Measurements from ENCODE around the gene YES1. TPM values are rescaled to one million over a fixed set of nuclear protein-coding genes. Genes with fewer than 3 reads are reported as not detected.

YES1 gene
- total RNA-seq, 4 donors from 2014 or later, result 49.4 to 128 (median 96.0) TPM

GRCh38 chr18:808086-808485, 4.0 kb downstream of the YES1 start:
- H3K9me3 ChIP-seq, result no peaks in the 10 kb centered on the region
- no peaks in the 10 kb centered on the region for H3K27me3 ChIP-seq
- H3K4me3 ChIP-seq, result no peak overlapping the region
- 13 to 49% methylated on average over 1 to 5 of the region's 5 CpGs for WGBS, 2 donors (ENCODE audit: low coverage in 1 of 2)
- H3K36me3 ChIP-seq, result no peaks in the 10 kb centered on the region
- TF ChIP-seq POLR2AphosphoS5 (IDR thresholded peaks at IDR 0.05), result no peak
- TF ChIP-seq, protein P1, sequence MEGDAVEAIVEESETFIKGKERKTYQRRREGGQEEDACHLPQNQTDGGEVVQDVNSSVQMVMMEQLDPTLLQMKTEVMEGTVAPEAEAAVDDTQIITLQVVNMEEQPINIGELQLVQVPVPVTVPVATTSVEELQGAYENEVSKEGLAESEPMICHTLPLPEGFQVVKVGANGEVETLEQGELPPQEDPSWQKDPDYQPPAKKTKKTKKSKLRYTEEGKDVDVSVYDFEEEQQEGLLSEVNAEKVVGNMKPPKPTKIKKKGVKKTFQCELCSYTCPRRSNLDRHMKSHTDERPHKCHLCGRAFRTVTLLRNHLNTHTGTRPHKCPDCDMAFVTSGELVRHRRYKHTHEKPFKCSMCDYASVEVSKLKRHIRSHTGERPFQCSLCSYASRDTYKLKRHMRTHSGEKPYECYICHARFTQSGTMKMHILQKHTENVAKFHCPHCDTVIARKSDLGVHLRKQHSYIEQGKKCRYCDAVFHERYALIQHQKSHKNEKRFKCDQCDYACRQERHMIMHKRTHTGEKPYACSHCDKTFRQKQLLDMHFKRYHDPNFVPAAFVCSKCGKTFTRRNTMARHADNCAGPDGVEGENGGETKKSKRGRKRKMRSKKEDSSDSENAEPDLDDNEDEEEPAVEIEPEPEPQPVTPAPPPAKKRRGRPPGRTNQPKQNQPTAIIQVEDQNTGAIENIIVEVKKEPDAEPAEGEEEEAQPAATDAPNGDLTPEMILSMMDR (IDR thresholded peaks at IDR 0.05), result no peak
- TF ChIP-seq EP300 (IDR thresholded peaks at IDR 0.05; ENCODE audit: low read depth), result no peak
- no peak for TF ChIP-seq POLR2A (IDR thresholded peaks at IDR 0.05)
- peak overlapping the region in 3 of 4 donors; percentile 4 to 24 (median 12) for H3K27ac ChIP-seq
- in situ Hi-C loops (cut with MboI; ENCODE audit: low pct_ligation_motif_present in 1 of 4, low pct_unique_long_range_greater_than_20kb in 1 of 4, low sequenced_read_pairs in 3 of 4), result no loop called here
- H3K4me1 ChIP-seq, result peaks cover 4 to 60% (median 22%) of the 10 kb centered on the region in 4 donors
- DNase-seq, result no peak
- intact Hi-C loops (cut with DNase I; ENCODE audit: low total_unique reads), result no loop called here

DNA sequence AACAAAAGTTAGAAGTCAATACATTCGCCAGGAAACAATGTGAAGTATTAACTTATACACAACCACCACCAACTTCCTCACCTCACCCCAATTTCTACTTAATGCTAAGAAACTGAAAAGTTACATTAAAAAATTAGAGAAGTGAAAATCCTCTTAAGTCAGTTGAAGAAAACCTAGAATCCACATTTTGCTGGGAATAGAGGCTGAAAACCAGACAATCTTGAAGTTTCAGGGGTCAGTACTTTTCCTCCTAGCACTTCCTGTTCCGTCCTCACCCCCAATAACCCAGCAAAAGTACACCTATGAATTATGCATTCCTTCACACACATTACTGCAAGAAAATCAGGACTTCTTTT, 6.3 kb downstream of the YES1 start:
- peaks cover 4 to 50% (median 22%) of the 10 kb centered on the region in 4 donors for H3K4me1 ChIP-seq
- intact Hi-C loops (cut with DNase I; ENCODE audit: low total_unique reads), result no loop called here
- 59 to 64% methylated on average over 2 of the region's 2 CpGs for WGBS, 2 donors (ENCODE audit: low coverage in 1 of 2)
- in situ Hi-C loops (cut with MboI; ENCODE audit: low pct_ligation_motif_present in 1 of 4, low pct_unique_long_range_greater_than_20kb in 1 of 4, low sequenced_read_pairs in 3 of 4), result no loop called here
- no peak for DNase-seq
- H3K27ac ChIP-seq, result peak overlapping the region in 3 of 4 donors; percentile 30 to 45 (median 34)
- TF ChIP-seq, protein P1 (IDR thresholded peaks at IDR 0.05), result no peak
- TF ChIP-seq POLR2AphosphoS5 (IDR thresholded peaks at IDR 0.05) (no peak), EP300 (IDR thresholded peaks at IDR 0.05; ENCODE audit: low read depth) (no peak), POLR2A (IDR thresholded peaks at IDR 0.05) (no peak)
- H3K36me3 ChIP-seq, result no peaks in the 10 kb centered on the region
- H3K27me3 ChIP-seq, result no peaks in the 10 kb centered on the region
- no peaks in the 10 kb centered on the region for H3K9me3 ChIP-seq
- peak overlapping the region in 1 of 4 donors; percentile 9 for H3K4me3 ChIP-seq

DNA sequence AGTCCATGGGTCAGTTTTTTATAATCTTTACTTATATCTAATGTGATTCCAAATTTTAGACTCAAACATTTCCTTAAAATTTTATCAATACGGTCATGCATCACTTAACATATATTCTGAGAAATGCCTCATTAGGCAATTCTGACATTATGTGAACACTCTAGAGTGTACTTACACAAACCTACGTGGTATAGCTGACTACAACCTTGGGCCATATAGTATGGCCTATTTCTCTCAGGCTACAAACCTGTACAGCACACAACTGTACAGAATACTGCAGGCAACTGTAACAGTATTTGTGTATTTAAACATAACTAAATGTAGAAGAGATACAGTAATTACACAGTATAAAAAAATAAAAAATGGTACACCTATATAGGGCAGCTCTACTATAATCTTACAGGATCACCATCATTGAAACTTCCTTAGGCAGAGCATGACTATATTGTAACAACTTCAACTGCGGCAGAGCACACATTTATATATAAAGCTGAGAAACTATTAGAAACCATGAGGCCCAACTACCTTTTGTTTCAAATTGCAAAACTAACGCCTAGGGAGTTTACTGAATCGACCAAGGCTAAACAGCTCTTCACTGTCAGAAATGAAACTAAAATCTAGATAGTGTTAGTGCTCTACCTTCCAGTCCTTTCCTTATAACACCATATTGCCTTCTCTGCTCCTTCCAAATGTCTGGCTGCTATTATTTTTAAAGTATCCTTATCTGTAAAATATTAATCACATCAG, 6.9 kb downstream of the YES1 start:
- Histone ChIP-seq H3K27ac (peak overlapping the region; percentile 29 to 45 (median 32)), H3K36me3 (no peaks in the 10 kb centered on the region), H3K4me3 (peak overlapping the region in 1 of 4 donors; percentile 9), H3K9me3 (no peaks in the 10 kb centered on the region), H3K4me1 (peaks cover 4 to 45% (median 22%) of the 10 kb centered on the region in 4 donors), H3K27me3 (no peaks in the 10 kb centered on the region)
- intact Hi-C loops (cut with DNase I; ENCODE audit: low total_unique reads) (no loop called here), in situ Hi-C loops (cut with MboI; ENCODE audit: low pct_ligation_motif_present in 1 of 4, low pct_unique_long_range_greater_than_20kb in 1 of 4, low sequenced_read_pairs in 3 of 4) (no loop called here)
- TF ChIP-seq POLR2AphosphoS5 (IDR thresholded peaks at IDR 0.05), result no peak
- TF ChIP-seq, protein P1 (IDR thresholded peaks at IDR 0.05), result no peak
- no peak for TF ChIP-seq POLR2A (IDR thresholded peaks at IDR 0.05)
- TF ChIP-seq EP300 (IDR thresholded peaks at IDR 0.05; ENCODE audit: low read depth), result no peak
- DNase-seq, result no peak
- 41 to 50% methylated on average over 5 of the region's 5 CpGs for WGBS, 2 donors (ENCODE audit: low coverage in 1 of 2)

- Histone ChIP-seq H3K27ac (no peak overlapping the region), H3K36me3 (no peaks in the 10 kb centered on the region), H3K4me1 (peaks cover 0 to 26% (median 12%) of the 10 kb centered on the region in 4 donors), H3K27me3 (no peaks in the 10 kb centered on the region), H3K4me3 (no peak overlapping the region), H3K9me3 (no peaks in the 10 kb centered on the region)
- no peak for DNase-seq
- in situ Hi-C loops (cut with MboI; ENCODE audit: low pct_ligation_motif_present in 1 of 4, low pct_unique_long_range_greater_than_20kb in 1 of 4, low sequenced_read_pairs in 3 of 4), result no loop called here
- intact Hi-C loops (cut with DNase I; ENCODE audit: low total_unique reads), result no loop called here
- WGBS, 2 donors (ENCODE audit: low coverage in 1 of 2), result 75 to 84% methylated on average over 2 to 3 of the region's 3 CpGs
- TF ChIP-seq POLR2AphosphoS5 (IDR thresholded peaks at IDR 0.05) (no peak), POLR2A (IDR thresholded peaks at IDR 0.05) (no peak), EP300 (IDR thresholded peaks at IDR 0.05; ENCODE audit: low read depth) (no peak)
- TF ChIP-seq, protein P1 (IDR thresholded peaks at IDR 0.05), result no peak
These were observed 10.9 kb downstream of the YES1 start for GRCh38 chr18:801137-801536.

Measured in transverse colon (tissue), 4 donors.